LNCAP (cell line): ENCODE results near the gene RAPGEF4.

Experiments used
- TF ChIP-seq, protein P1 (sequence below): fragments of 450-650 bp; IDR thresholded peaks from 2 replicates; pipeline ENCODE4 v1.5.1; 2017; ENCODE audit warnings: mild to moderate bottlenecking

The RAPGEF4 gene

DNA sequence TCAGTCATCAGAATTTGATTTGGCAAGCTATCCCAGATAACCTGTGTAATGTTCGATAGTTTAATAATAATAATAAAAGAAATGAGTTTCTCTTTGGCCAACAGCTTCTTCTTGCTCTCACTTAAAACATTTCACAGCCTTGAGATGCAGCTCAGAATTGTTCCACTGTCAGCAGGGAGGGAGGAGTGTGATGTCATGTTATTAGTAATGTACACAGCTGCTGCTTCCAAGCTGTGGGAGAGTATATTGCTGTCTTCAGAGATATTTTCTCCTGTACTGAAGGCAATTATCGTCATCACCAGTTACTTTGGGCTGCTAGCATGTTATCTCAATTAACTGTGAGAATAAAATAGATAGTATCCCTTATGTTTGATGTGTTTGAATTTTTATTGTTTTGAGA lies 193.1 kb downstream of the RAPGEF4 start:
- TF ChIP-seq, protein P1, sequence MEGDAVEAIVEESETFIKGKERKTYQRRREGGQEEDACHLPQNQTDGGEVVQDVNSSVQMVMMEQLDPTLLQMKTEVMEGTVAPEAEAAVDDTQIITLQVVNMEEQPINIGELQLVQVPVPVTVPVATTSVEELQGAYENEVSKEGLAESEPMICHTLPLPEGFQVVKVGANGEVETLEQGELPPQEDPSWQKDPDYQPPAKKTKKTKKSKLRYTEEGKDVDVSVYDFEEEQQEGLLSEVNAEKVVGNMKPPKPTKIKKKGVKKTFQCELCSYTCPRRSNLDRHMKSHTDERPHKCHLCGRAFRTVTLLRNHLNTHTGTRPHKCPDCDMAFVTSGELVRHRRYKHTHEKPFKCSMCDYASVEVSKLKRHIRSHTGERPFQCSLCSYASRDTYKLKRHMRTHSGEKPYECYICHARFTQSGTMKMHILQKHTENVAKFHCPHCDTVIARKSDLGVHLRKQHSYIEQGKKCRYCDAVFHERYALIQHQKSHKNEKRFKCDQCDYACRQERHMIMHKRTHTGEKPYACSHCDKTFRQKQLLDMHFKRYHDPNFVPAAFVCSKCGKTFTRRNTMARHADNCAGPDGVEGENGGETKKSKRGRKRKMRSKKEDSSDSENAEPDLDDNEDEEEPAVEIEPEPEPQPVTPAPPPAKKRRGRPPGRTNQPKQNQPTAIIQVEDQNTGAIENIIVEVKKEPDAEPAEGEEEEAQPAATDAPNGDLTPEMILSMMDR: no peak

- TF ChIP-seq, protein P1: no peak
Observed at GRCh38 chr2:172929644-172930043, 194.0 kb downstream of the RAPGEF4 start.

- TF ChIP-seq, protein P1: no peak
Observed at GRCh38 chr2:172930871-172931255, 195.2 kb downstream of the RAPGEF4 start.

GRCh38 chr2:172931256-172931894 lies 195.7 kb downstream of the RAPGEF4 start:
- TF ChIP-seq, protein P1: no peak

DNA sequence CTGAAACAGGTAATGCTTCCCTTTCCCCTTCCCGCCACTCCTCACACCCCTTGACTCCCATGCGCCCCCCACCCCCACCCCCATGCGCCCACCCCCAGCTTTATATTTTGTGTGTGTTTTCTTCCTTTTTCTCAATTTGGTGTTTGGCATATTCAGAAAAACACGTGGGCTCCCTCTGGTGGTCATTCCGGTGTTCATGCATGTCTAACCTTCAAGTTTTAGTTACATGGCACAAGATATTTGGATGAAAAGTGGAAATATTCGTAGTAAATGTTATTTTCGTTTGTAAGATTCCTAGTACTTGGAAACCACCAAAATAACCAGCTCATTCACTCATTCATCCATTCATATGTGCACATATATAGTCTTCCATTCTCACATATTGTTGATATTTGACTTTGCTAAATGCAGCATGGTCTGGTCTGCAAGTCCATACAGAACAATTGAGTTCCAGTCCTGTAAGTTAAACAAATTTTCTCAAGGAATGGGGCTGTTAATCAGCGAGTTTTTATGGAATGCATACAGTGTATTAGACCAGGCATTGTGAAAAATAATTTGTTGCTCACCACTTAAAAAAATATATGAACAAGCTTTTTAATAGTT lies 196.4 kb downstream of the RAPGEF4 start:
- TF ChIP-seq, protein P1: peak; percentile 65

DNA sequence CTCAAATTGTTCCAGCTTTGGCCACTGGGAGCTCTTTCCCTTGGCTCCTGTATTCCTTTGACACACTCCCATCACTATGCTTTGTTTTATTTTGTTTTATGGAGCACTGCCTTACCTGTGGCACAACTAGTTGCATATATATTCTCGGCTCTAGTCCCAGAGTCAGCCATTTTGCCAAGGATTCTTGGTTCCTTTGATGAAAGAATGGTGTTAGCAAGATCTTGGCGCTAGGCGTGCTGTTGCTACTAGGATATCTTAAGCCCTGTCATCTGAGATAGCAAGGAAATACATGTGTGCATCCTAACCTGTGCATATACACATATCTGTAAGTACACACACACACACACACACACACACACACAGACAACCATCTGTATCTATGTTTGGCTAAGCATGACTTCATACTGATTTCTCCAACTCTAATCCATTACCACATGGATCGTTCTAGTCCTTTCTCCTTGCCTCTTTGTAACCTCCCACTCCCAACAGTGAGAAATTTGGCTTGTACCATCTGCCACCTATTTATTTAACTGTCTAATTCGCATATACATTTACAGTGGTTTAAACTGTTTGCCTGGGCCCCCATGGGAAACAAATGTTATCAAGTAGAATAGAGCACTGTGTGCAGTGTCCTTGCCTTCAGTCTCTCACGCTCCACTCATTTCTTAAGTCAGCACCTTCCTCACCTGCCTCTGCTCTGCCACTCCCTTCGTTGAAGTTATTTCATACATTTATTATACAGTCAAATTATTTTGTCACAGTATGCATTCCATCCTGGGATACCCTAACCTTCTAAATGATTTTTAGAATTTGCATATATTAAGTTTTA lies 202.5 kb downstream of the RAPGEF4 start:
- TF ChIP-seq, protein P1: no peak

DNA sequence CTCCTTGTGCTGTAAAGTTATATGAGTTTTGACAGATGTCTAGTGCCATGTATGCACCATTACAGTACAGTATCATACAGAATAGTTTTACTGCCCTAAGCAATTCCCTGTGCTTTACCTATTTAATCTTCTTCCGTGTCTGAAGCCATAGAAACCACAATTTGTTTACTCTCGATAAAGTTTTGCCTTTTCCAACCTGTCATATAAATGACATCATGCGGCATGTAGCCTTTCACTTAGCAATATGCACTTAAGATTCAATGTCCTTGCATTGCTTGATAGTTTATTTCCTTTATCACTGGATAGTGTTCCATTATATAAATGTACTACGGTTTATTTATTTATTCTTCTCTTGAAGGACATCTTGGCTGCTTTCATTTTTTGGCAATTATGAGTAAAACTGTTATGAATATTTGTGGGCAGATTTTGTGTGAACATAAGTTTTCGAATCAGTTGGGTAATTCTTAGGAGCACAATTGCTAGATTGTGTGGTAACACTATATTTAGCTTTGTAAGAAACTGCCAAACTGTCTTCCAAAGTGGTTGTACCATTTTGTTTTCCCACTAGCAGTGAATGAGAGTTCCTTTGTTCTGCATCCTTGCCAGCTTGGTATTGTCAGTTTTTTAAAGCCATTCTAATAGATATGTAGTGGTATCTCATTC lies 203.2 kb downstream of the RAPGEF4 start:
- TF ChIP-seq, protein P1: no peak
